ENCODE data around the gene NBEAL1.

DNA sequence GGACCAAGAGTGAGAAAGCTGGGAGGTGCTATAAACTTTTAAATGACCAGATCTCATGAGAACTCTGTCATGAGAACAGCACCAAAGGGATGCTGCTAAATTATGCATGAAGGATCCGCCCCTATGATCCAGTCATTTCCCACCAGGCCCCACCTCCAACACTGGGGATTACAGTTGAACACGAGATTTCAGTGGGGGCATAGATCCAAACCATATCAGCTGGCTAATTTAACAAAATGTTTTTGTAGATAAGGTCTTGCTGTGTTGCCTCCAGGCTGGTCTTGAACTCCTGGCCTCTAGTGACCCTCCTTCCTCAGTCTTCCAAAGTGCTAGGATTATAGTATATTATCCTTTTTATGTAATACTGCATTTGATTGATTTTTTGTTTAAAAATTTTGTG, 56.0 kb downstream of the NBEAL1 start:
- TF ChIP-seq EZH2phosphoT487 (IDR thresholded peaks at IDR 0.05; ENCODE audit: low read depth), result no peak
- TF ChIP-seq, protein P1, sequence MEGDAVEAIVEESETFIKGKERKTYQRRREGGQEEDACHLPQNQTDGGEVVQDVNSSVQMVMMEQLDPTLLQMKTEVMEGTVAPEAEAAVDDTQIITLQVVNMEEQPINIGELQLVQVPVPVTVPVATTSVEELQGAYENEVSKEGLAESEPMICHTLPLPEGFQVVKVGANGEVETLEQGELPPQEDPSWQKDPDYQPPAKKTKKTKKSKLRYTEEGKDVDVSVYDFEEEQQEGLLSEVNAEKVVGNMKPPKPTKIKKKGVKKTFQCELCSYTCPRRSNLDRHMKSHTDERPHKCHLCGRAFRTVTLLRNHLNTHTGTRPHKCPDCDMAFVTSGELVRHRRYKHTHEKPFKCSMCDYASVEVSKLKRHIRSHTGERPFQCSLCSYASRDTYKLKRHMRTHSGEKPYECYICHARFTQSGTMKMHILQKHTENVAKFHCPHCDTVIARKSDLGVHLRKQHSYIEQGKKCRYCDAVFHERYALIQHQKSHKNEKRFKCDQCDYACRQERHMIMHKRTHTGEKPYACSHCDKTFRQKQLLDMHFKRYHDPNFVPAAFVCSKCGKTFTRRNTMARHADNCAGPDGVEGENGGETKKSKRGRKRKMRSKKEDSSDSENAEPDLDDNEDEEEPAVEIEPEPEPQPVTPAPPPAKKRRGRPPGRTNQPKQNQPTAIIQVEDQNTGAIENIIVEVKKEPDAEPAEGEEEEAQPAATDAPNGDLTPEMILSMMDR (IDR thresholded peaks at IDR 0.05; ENCODE audit: low read depth, low read length), result no peak
